ENCODE data around the gene CXCL8. TPM values are rescaled to one million over a fixed set of nuclear protein-coding genes. Genes with fewer than 3 reads are reported as not detected.

Gene CXCL8
- total RNA-seq, 1 donor from 2014 or later, result not detected

- H3K27me3 ChIP-seq, result no peaks in the 10 kb centered on the region
- H3K4me2 ChIP-seq, result no peak overlapping the region
- no peaks in the 10 kb centered on the region for H3K4me1 ChIP-seq
- H4K20me1 ChIP-seq (ENCODE audit: low read depth), result no peaks in the 10 kb centered on the region
- no peak overlapping the region for H3K4me3 ChIP-seq
- TF ChIP-seq CTCF (IDR thresholded peaks at IDR 0.05), result no peak
- no peak for TF ChIP-seq EZH2 (IDR thresholded peaks at IDR 0.05)
- TF ChIP-seq EZH2phosphoT487 (IDR thresholded peaks at IDR 0.05), result no peak
- H3F3A ChIP-seq (ENCODE audit: low read depth), result no peaks in the 10 kb centered on the region
- H2AFZ ChIP-seq (replicated peaks), result no peak overlapping the region
- no peak overlapping the region for H3K4me3 Mint-ChIP-seq
- no peak overlapping the region for H3K27ac ChIP-seq
- H3K36me3 ChIP-seq, result no peaks in the 10 kb centered on the region
- no peaks in the 10 kb centered on the region for H3K4me1 Mint-ChIP-seq
- H3K9me3 Mint-ChIP-seq, result no peaks in the 10 kb centered on the region
- H3K27ac Mint-ChIP-seq, result no peak overlapping the region
- H3K36me3 Mint-ChIP-seq, result no peaks in the 10 kb centered on the region
- peaks cover 5% of the 10 kb centered on the region for H3K27me3 Mint-ChIP-seq (ENCODE audit: insufficient read depth, low read depth)
- no peaks in the 10 kb centered on the region for H3K79me2 ChIP-seq (ENCODE audit: low read depth)
- H3K9me3 ChIP-seq (ENCODE audit: low read depth), result no peaks in the 10 kb centered on the region
- DNase-seq (ENCODE audit: low spot score), result no peak
- H3K9ac ChIP-seq, result no peak overlapping the region
Measured at GRCh38 chr4:73763877-73764276, 23.5 kb downstream of the CXCL8 start.

- Histone ChIP-seq H3K9me3 (ENCODE audit: low read depth) (no peaks in the 10 kb centered on the region), H3K9ac (no peak overlapping the region), H3K4me1 (no peaks in the 10 kb centered on the region), H2AFZ (replicated peaks) (no peak overlapping the region), H3K4me2 (no peak overlapping the region), H3K27ac (no peak overlapping the region), H3K4me3 (no peak overlapping the region), H3K79me2 (ENCODE audit: low read depth) (no peaks in the 10 kb centered on the region), H3F3A (ENCODE audit: low read depth) (no peaks in the 10 kb centered on the region), H4K20me1 (ENCODE audit: low read depth) (no peaks in the 10 kb centered on the region), H3K27me3 (no peaks in the 10 kb centered on the region), H3K36me3 (no peaks in the 10 kb centered on the region)
- DNase-seq (ENCODE audit: low spot score), result no peak
- no peak for TF ChIP-seq EZH2 (IDR thresholded peaks at IDR 0.05)
- no peak for TF ChIP-seq CTCF (IDR thresholded peaks at IDR 0.05)
- TF ChIP-seq EZH2phosphoT487 (IDR thresholded peaks at IDR 0.05), result no peak
- Mint-ChIP-seq H3K27me3 (ENCODE audit: insufficient read depth, low read depth) (peaks cover 5% of the 10 kb centered on the region), H3K4me1 (no peaks in the 10 kb centered on the region), H3K27ac (no peak overlapping the region), H3K9me3 (no peaks in the 10 kb centered on the region), H3K36me3 (no peaks in the 10 kb centered on the region), H3K4me3 (no peak overlapping the region)
Measured at GRCh38 chr4:73764513-73764912, 24.1 kb downstream of the CXCL8 start.

- Histone ChIP-seq H3K9ac (no peak overlapping the region), H2AFZ (replicated peaks) (no peak overlapping the region), H3F3A (ENCODE audit: low read depth) (no peaks in the 10 kb centered on the region), H3K79me2 (ENCODE audit: low read depth) (no peaks in the 10 kb centered on the region), H3K4me3 (no peak overlapping the region), H4K20me1 (ENCODE audit: low read depth) (no peaks in the 10 kb centered on the region), H3K9me3 (ENCODE audit: low read depth) (no peaks in the 10 kb centered on the region), H3K27me3 (no peaks in the 10 kb centered on the region), H3K4me1 (no peaks in the 10 kb centered on the region), H3K27ac (no peak overlapping the region), H3K36me3 (no peaks in the 10 kb centered on the region), H3K4me2 (no peak overlapping the region)
- no peak for TF ChIP-seq EZH2phosphoT487 (IDR thresholded peaks at IDR 0.05)
- TF ChIP-seq CTCF (IDR thresholded peaks at IDR 0.05), result no peak
- TF ChIP-seq EZH2 (IDR thresholded peaks at IDR 0.05), result no peak
- no peaks in the 10 kb centered on the region for H3K9me3 Mint-ChIP-seq
- H3K36me3 Mint-ChIP-seq, result no peaks in the 10 kb centered on the region
- no peak overlapping the region for H3K4me3 Mint-ChIP-seq
- no peaks in the 10 kb centered on the region for H3K4me1 Mint-ChIP-seq
- peaks cover 5% of the 10 kb centered on the region for H3K27me3 Mint-ChIP-seq (ENCODE audit: insufficient read depth, low read depth)
- H3K27ac Mint-ChIP-seq, result no peak overlapping the region
- no peak for DNase-seq (ENCODE audit: low spot score)
Measured at GRCh38 chr4:73765296-73765695, 24.9 kb downstream of the CXCL8 start.

Data from neural progenitor cell (in vitro differentiated cells).